Measurements from ENCODE around the gene PPP4R4. TPM values are rescaled to one million over a fixed set of nuclear protein-coding genes. Genes with fewer than 3 reads are reported as not detected.

Gene PPP4R4
- polyA plus RNA-seq, 3 donors = 0.08 TPM; not detected in 2

DNA sequence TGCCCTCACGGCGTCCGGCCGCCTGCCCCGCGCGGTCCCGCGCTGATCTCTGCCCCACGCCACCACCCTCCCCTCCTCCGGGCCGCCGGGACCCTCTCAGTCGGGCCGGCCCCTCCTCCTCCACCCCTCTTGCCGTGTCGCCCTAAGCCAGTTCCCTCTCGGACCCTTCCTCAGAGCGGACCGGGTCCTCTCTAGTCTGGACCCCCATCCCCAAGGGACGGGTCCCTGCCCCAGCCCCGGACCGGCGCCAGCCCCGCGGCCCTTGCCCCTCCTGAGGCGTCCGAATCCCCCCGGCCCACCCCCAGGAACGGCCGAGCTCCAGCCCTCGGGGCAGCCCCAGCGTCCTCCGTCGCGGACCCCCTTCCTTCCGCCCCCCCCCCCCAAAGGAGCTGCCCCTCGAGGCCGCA is 485 bp downstream of the PPP4R4 start:
- no peak overlapping the region for H3K9ac ChIP-seq (ENCODE audit: insufficient read depth, low read length, poor library complexity, severe bottlenecking)
- H3K36me3 Mint-ChIP-seq = peaks cover 0 to 5% of the 10 kb centered on the region in 2 donors
- TF ChIP-seq, protein P1, sequence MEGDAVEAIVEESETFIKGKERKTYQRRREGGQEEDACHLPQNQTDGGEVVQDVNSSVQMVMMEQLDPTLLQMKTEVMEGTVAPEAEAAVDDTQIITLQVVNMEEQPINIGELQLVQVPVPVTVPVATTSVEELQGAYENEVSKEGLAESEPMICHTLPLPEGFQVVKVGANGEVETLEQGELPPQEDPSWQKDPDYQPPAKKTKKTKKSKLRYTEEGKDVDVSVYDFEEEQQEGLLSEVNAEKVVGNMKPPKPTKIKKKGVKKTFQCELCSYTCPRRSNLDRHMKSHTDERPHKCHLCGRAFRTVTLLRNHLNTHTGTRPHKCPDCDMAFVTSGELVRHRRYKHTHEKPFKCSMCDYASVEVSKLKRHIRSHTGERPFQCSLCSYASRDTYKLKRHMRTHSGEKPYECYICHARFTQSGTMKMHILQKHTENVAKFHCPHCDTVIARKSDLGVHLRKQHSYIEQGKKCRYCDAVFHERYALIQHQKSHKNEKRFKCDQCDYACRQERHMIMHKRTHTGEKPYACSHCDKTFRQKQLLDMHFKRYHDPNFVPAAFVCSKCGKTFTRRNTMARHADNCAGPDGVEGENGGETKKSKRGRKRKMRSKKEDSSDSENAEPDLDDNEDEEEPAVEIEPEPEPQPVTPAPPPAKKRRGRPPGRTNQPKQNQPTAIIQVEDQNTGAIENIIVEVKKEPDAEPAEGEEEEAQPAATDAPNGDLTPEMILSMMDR (IDR thresholded peaks at IDR 0.05) = no peak
- DNase-seq = peak in 1 of 3 donors; percentile 10
- peaks cover 0 to 12% (median 4%) of the 10 kb centered on the region in 7 donors for H3K9me3 Mint-ChIP-seq
- peaks cover 0 to 3% of the 10 kb centered on the region in 2 donors for H3K9me3 ChIP-seq (replicated peaks in 1 of 2; ENCODE audit: control insufficient read depth in 1 of 2, insufficient read depth in 1 of 2, low read length in 2 of 2)
- intact Hi-C loops (cut with micrococcal nuclease) = loop anchor here (5.0 to 10.0 kb wide), 4 partner anchors 42 to 240 kb away; no protein-coding TSS in a partner anchor
- peaks cover 57 to 71% of the 10 kb centered on the region in 2 donors for H3K27me3 ChIP-seq (ENCODE audit: control insufficient read depth in 2 of 2, insufficient read depth in 2 of 2, low read length in 2 of 2)
- H3K27ac Mint-ChIP-seq = peak overlapping the region in 1 of 7 donors; percentile 10
- H3K79me2 ChIP-seq (ENCODE audit: insufficient read depth, low read length) = no peaks in the 10 kb centered on the region
- peak overlapping the region; percentile 81 for H2AFZ ChIP-seq (ENCODE audit: insufficient read depth, low read depth, low read length, poor library complexity, severe bottlenecking)
- under 1% methylated on average over 28 of the region's 39 CpGs for WGBS (ENCODE audit: insufficient coverage)
- no peak overlapping the region for H3K27ac ChIP-seq (ENCODE audit: low read depth in 1 of 2, low read length in 2 of 2)
- H3K4me3 ChIP-seq (replicated peaks in 1 of 3; ENCODE audit: low read depth in 2 of 3, low read length in 3 of 3) = peak overlapping the region in 2 of 3 experiments; percentile 5 to 74
- H3K4me1 ChIP-seq (ENCODE audit: control insufficient read depth in 1 of 2, insufficient read depth in 2 of 2, low read length in 2 of 2) = peaks cover 14 to 18% of the 10 kb centered on the region in 2 donors
- no peaks in the 10 kb centered on the region for H4K20me1 ChIP-seq (ENCODE audit: insufficient read depth, low read length)
- peak overlapping the region; percentile 87 for H3K4me2 ChIP-seq (replicated peaks; ENCODE audit: extremely low read depth, low read length, poor library complexity, severe bottlenecking)
- peaks cover 21% of the 10 kb centered on the region for H3K4me1 Mint-ChIP-seq
- H3K36me3 ChIP-seq (replicated peaks in 1 of 2; ENCODE audit: control insufficient read depth in 1 of 2, insufficient read depth in 2 of 2, low read length in 2 of 2) = no peaks in the 10 kb centered on the region
- H3K27me3 Mint-ChIP-seq (ENCODE audit: low read depth in 3 of 3) = peaks cover 60 to 80% (median 63%) of the 10 kb centered on the region in 3 donors
- peak overlapping the region; percentile 58 to 63 for H3K4me3 Mint-ChIP-seq

DNA sequence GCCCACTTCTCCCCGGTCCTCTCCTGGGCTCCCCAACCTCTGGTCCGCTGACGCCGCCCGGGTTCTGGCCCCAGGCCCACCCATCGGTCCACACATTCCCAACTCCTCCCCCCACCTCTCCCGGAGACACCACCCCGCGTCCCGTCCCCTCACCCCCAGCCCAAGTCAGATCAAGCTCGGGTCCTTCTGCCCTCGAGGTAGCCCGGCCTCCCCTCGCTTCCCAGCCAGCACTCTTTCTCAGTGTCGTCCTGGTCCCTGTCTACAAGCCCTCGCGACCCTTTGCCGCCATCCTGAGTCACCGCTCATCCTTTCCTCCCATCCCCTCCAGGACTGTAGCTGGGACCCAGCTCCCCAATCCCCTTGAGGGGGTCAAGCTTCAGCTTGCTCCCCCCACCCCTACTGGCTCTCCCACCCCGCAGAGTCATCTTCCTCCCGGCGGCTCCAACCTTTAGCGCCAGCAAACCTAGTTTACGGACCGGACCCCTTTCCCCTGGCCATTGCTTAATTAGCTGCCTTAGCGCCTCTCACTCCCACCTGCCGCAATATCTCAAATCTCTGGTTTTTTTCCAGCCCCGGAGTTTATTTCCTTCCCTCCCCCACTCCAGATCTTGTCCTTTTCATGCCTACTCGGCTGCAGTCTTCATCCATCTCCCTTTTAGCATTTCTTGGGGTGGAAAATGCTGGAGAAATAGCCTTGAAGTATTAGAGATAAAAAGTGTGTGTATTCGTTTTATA is 1.1 kb downstream of the PPP4R4 start:
- no peaks in the 10 kb centered on the region for H4K20me1 ChIP-seq (ENCODE audit: insufficient read depth, low read length)
- TF ChIP-seq, protein P1 (IDR thresholded peaks at IDR 0.05) = no peak
- peak overlapping the region; percentile 30 for H2AFZ ChIP-seq (ENCODE audit: insufficient read depth, low read depth, low read length, poor library complexity, severe bottlenecking)
- intact Hi-C loops (cut with micrococcal nuclease) = loop anchor here (5.0 to 10.0 kb wide), 4 partner anchors 43 to 240 kb away; no protein-coding TSS in a partner anchor
- H3K4me1 Mint-ChIP-seq = peaks cover 19% of the 10 kb centered on the region
- H3K4me3 Mint-ChIP-seq = peak overlapping the region; percentile 58 to 89
- no peak overlapping the region for H3K27ac ChIP-seq (ENCODE audit: low read depth in 1 of 2, low read length in 2 of 2)
- peaks cover 14 to 18% of the 10 kb centered on the region in 2 donors for H3K4me1 ChIP-seq (ENCODE audit: control insufficient read depth in 1 of 2, insufficient read depth in 2 of 2, low read length in 2 of 2)
- H3K9me3 Mint-ChIP-seq = peaks cover 0 to 12% (median 3%) of the 10 kb centered on the region in 7 donors
- H3K9ac ChIP-seq (ENCODE audit: insufficient read depth, low read length, poor library complexity, severe bottlenecking) = no peak overlapping the region
- peaks cover 58 to 82% (median 61%) of the 10 kb centered on the region in 3 donors for H3K27me3 Mint-ChIP-seq (ENCODE audit: low read depth in 3 of 3)
- H3K36me3 Mint-ChIP-seq = peaks cover 0 to 5% of the 10 kb centered on the region in 2 donors
- H3K27me3 ChIP-seq (ENCODE audit: control insufficient read depth in 2 of 2, insufficient read depth in 2 of 2, low read length in 2 of 2) = peaks cover 59 to 75% of the 10 kb centered on the region in 2 donors
- H3K9me3 ChIP-seq (replicated peaks in 1 of 2; ENCODE audit: control insufficient read depth in 1 of 2, insufficient read depth in 1 of 2, low read length in 2 of 2) = peaks cover 0 to 3% of the 10 kb centered on the region in 2 donors
- H3K36me3 ChIP-seq (replicated peaks in 1 of 2; ENCODE audit: control insufficient read depth in 1 of 2, insufficient read depth in 2 of 2, low read length in 2 of 2) = no peaks in the 10 kb centered on the region
- peak overlapping the region in 2 of 7 donors; percentile 10 to 51 for H3K27ac Mint-ChIP-seq
- no peaks in the 10 kb centered on the region for H3K79me2 ChIP-seq (ENCODE audit: insufficient read depth, low read length)
- peak in 1 of 3 donors; percentile 6 for DNase-seq
- peak overlapping the region; percentile 87 for H3K4me2 ChIP-seq (replicated peaks; ENCODE audit: extremely low read depth, low read length, poor library complexity, severe bottlenecking)
- WGBS (ENCODE audit: insufficient coverage) = under 1% methylated on average over 26 of the region's 30 CpGs
- peak overlapping the region in 1 of 3 experiments; percentile 74 for H3K4me3 ChIP-seq (replicated peaks in 1 of 3; ENCODE audit: low read depth in 2 of 3, low read length in 3 of 3)

Measured in CD14-positive monocyte (primary cell).